ENCODE results near the gene GRIK3. TPM values are rescaled to one million over a fixed set of nuclear protein-coding genes. Genes with fewer than 3 reads are reported as not detected.

Gene GRIK3
- total and polyA plus RNA-seq, 4 donors: 0.03 to 0.08 (median 0.05) TPM; not detected in 1

- Histone ChIP-seq H3K9me3 (ENCODE audit: control insufficient read depth in 4 of 4, low read length in 3 of 4) (no peaks in the 10 kb centered on the region), H3K9ac (ENCODE audit: low read depth in 1 of 2, low read length in 2 of 2) (no peak overlapping the region), H3K27ac (ENCODE audit: low read depth in 1 of 2, low read length in 2 of 2) (no peak overlapping the region), H3K27me3 (ENCODE audit: control insufficient read depth in 4 of 4, insufficient read depth in 4 of 4, low read length in 3 of 4) (peaks cover 0 to 5% (median 0%) of the 10 kb centered on the region in 4 donors), H3K4me1 (ENCODE audit: control insufficient read depth in 4 of 4, insufficient read depth in 4 of 4, low read length in 3 of 4) (no peaks in the 10 kb centered on the region), H3K4me3 (ENCODE audit: low read depth in 1 of 3, low read length in 3 of 3) (no peak overlapping the region), H3K36me3 (ENCODE audit: control insufficient read depth in 4 of 4, insufficient read depth in 3 of 4, low read depth in 1 of 4, low read length in 3 of 4) (no peaks in the 10 kb centered on the region)
- TF ChIP-seq RXRA (IDR thresholded peaks at IDR 0.05) (no peak), SP1 (IDR thresholded peaks at IDR 0.05) (no peak), TAF1 (conservative IDR thresholded peaks at IDR 0.05) (no peak)
- DNase-seq (ENCODE audit: low spot score): no peak
- 81% methylated on average over 2 of the region's 2 CpGs for WGBS
These were observed 44.6 kb upstream of the GRIK3 start for GRCh38 chr1:37078866-37079265.

GRCh38 chr1:37076168-37076567 is 41.9 kb upstream of the GRIK3 start:
- H3K27ac ChIP-seq (ENCODE audit: low read depth in 1 of 2, low read length in 2 of 2): no peak overlapping the region
- H3K9ac ChIP-seq (ENCODE audit: low read depth in 1 of 2, low read length in 2 of 2): no peak overlapping the region
- no peak overlapping the region for H3K4me3 ChIP-seq (ENCODE audit: low read depth in 1 of 3, low read length in 3 of 3)
- H3K4me1 ChIP-seq (ENCODE audit: control insufficient read depth in 4 of 4, insufficient read depth in 4 of 4, low read length in 3 of 4): no peaks in the 10 kb centered on the region
- H3K9me3 ChIP-seq (ENCODE audit: control insufficient read depth in 4 of 4, low read length in 3 of 4): no peaks in the 10 kb centered on the region
- TF ChIP-seq EGR1 (IDR thresholded peaks at IDR 0.05; ENCODE audit: low read depth in 2 of 2) (no peak), CTCF (IDR thresholded peaks at IDR 0.05; ENCODE audit: low read depth, low read length, missing input control) (no peak), ATF3 (IDR thresholded peaks at IDR 0.05) (no peak), ZBTB33 (IDR thresholded peaks at IDR 0.05) (no peak), FOXA1 (IDR thresholded peaks at IDR 0.05) (no peak), TAF1 (conservative IDR thresholded peaks at IDR 0.05) (no peak), YY1 (IDR thresholded peaks at IDR 0.05) (no peak)
- no peaks in the 10 kb centered on the region for H3K36me3 ChIP-seq (ENCODE audit: control insufficient read depth in 4 of 4, insufficient read depth in 3 of 4, low read depth in 1 of 4, low read length in 3 of 4)
- WGBS: 62% methylated on average over 2 of the region's 2 CpGs
- no peak for DNase-seq (ENCODE audit: low spot score)
- H3K27me3 ChIP-seq (ENCODE audit: control insufficient read depth in 4 of 4, insufficient read depth in 4 of 4, low read length in 3 of 4): no peaks in the 10 kb centered on the region

GRCh38 chr1:37073854-37074379 is 39.6 kb upstream of the GRIK3 start:
- WGBS: 77% methylated on average over 9 of the region's 9 CpGs
- no peak overlapping the region for H3K9ac ChIP-seq (ENCODE audit: low read depth in 1 of 2, low read length in 2 of 2)
- H3K4me1 ChIP-seq (ENCODE audit: control insufficient read depth in 4 of 4, insufficient read depth in 4 of 4, low read length in 3 of 4): no peaks in the 10 kb centered on the region
- no peaks in the 10 kb centered on the region for H3K36me3 ChIP-seq (ENCODE audit: control insufficient read depth in 4 of 4, insufficient read depth in 3 of 4, low read depth in 1 of 4, low read length in 3 of 4)
- H3K4me3 ChIP-seq (ENCODE audit: low read depth in 1 of 3, low read length in 3 of 3): no peak overlapping the region
- H3K27ac ChIP-seq (ENCODE audit: low read depth in 1 of 2, low read length in 2 of 2): no peak overlapping the region
- no peaks in the 10 kb centered on the region for H3K27me3 ChIP-seq (ENCODE audit: control insufficient read depth in 4 of 4, insufficient read depth in 4 of 4, low read length in 3 of 4)
- no peaks in the 10 kb centered on the region for H3K9me3 ChIP-seq (ENCODE audit: control insufficient read depth in 4 of 4, low read length in 3 of 4)
- no peak for DNase-seq (ENCODE audit: low spot score)
- TF ChIP-seq HNF4A (conservative IDR thresholded peaks at IDR 0.05) (no peak), YY1 (IDR thresholded peaks at IDR 0.05) (no peak), SP1 (IDR thresholded peaks at IDR 0.05) (no peak), JUND (IDR thresholded peaks at IDR 0.05) (no peak), FOXA2 (IDR thresholded peaks at IDR 0.05) (no peak), RAD21 (IDR thresholded peaks at IDR 0.05) (no peak), EGR1 (IDR thresholded peaks at IDR 0.05; ENCODE audit: low read depth in 2 of 2) (no peak), FOXA1 (IDR thresholded peaks at IDR 0.05) (no peak), MAX (IDR thresholded peaks at IDR 0.05) (no peak), HNF4G (IDR thresholded peaks at IDR 0.05) (no peak), NR2F2 (IDR thresholded peaks at IDR 0.05) (no peak), ATF3 (IDR thresholded peaks at IDR 0.05) (no peak), GABPA (IDR thresholded peaks at IDR 0.05 in 1 of 2, conservative IDR thresholded peaks at IDR 0.05 in 1 of 2) (no peak), CTCF (IDR thresholded peaks at IDR 0.05; ENCODE audit: low read depth, low read length, missing input control) (no peak), TAF1 (conservative IDR thresholded peaks at IDR 0.05) (no peak), RXRA (IDR thresholded peaks at IDR 0.05) (no peak), ZBTB33 (IDR thresholded peaks at IDR 0.05) (no peak)

All from liver (tissue), 9 donors.